GM12878 (cell line): ENCODE data around the gene FCHSD2. TPM values are rescaled to one million over a fixed set of nuclear protein-coding genes. Genes with fewer than 3 reads are reported as not detected.

ENCODE experiments used
- ATAC-seq: fragments of 200-7000 bp; cut with Tn5 transposase; 3 replicates; pipeline ENCODE4 v1.9.1; 2020; ENCODE audit warnings: mild to moderate bottlenecking, moderate library complexity
- BruUV-seq: library from RNA; stranded (reverse); fragments of 400-500 nt; replicated peaks from 2 replicates; lab custom pipeline; 2021; lab: Mats Ljungman, UMichigan
- CTCF ChIA-PET: fragments of 300-600 bp; sonication (Branson Sonifier 250); formaldehyde crosslinking; extraction: SDS; loops from one replicate; lab custom pipeline; 2021; ENCODE audit warnings: inconsistent platforms; lab: Yijun Ruan, JAX
- POLR2A ChIA-PET: fragments of 350-600 bp; formaldehyde crosslinking; extraction: SDS; loops from one replicate; lab custom pipeline; 2021; ENCODE audit warnings: inconsistent platforms; lab: Charles Lee
- RAD21 ChIA-PET: fragments of 300-600 bp; sonication (Branson Sonifier 250); formaldehyde crosslinking; loops from one replicate; lab custom pipeline; 2023; ENCODE audit warnings: antibody characterized with exemption; ENCODE audit not compliant: unreplicated experiment; lab: Charles Lee
- SMC1A ChIA-PET: fragments of 300-600 bp; sonication (Branson Sonifier 250); formaldehyde crosslinking; loops from one replicate; lab custom pipeline; 2023; ENCODE audit not compliant: unreplicated experiment, uncharacterized antibody; lab: Charles Lee
- DNase-seq: peaks from one replicate; pipeline ENCODE4 v3.0.0-alpha.2; 2011; ENCODE audit warnings: low read depth, low spot score
- FAIRE-seq: peaks from 3 replicates; lab custom pipeline; 2011; peaks lifted over from hg19 to GRCh38; lab: Jason Lieb, UNC
- H2AFZ ChIP-seq: 2 replicates; pipeline ENCODE4 v1.6.0; 2011; ENCODE audit warnings: low read depth, low read length, control low read depth; ENCODE audit not compliant: control insufficient read depth
- H3K27ac ChIP-seq: 2 replicates; pipeline ENCODE4 v1.5.1; 2011; ENCODE audit warnings: control low read depth; ENCODE audit not compliant: control insufficient read depth, insufficient read depth
- H3K27me3 ChIP-seq, 2 experiments: replicated peaks in 1 of 2; 2 replicates each; pipeline versions ENCODE4 v1.6.0 to v1.6.1; 2011; ENCODE audit warnings: low read length in 1 of 2; ENCODE audit not compliant: control insufficient read depth in 2 of 2, insufficient read depth in 2 of 2
- H3K36me3 ChIP-seq, 2 experiments: 2 replicates each; pipeline ENCODE4 v1.5.1; 2011; ENCODE audit warnings: low read length in 1 of 2; ENCODE audit not compliant: control insufficient read depth in 2 of 2, insufficient read depth in 2 of 2
- H3K4me1 ChIP-seq: 2 replicates; pipeline ENCODE4 v1.6.1; 2011; ENCODE audit warnings: mild to moderate bottlenecking, low read length, moderate library complexity, mixed read lengths; ENCODE audit not compliant: control insufficient read depth, insufficient read depth
- H3K4me2 ChIP-seq: 2 replicates; pipeline ENCODE4 v1.6.0; 2011; ENCODE audit warnings: control low read depth; ENCODE audit not compliant: control insufficient read depth, insufficient read depth
- H3K4me3 ChIP-seq: fragments of 200-600 bp; sonication (generic); 2 replicates; pipeline ENCODE4 v1.5.1; 2016
- H3K79me2 ChIP-seq: 2 replicates; pipeline ENCODE4 v1.6.0; 2011; ENCODE audit warnings: low read length; ENCODE audit not compliant: control insufficient read depth, insufficient read depth
- H3K9ac ChIP-seq: 2 replicates; pipeline ENCODE4 v1.8.0; 2011; ENCODE audit warnings: low read length, control low read depth, mixed read lengths; ENCODE audit not compliant: control insufficient read depth, insufficient read depth
- H3K9me3 ChIP-seq: replicated peaks from 3 replicates; pipeline ENCODE4 v1.5.1; 2011; ENCODE audit warnings: mild to moderate bottlenecking, low read length; ENCODE audit not compliant: control insufficient read depth, insufficient read depth
- H4K20me1 ChIP-seq: 2 replicates; pipeline ENCODE4 v1.6.0; 2011; ENCODE audit not compliant: control insufficient read depth, insufficient read depth
- BHLHE40 ChIP-seq, 2 experiments: fragments of 450-650 bp in 1 of 2; IDR thresholded peaks; 2 replicates each; pipeline ENCODE4 v1.6.1; 2011 to 2017; ENCODE audit warnings: low read depth in 2 of 2, borderline replicate concordance in 1 of 2, improper control_type of control experiment in 1 of 2, low read length in 1 of 2, mild to moderate bottlenecking in 1 of 2
- FOS ChIP-seq: IDR thresholded peaks from 3 replicates; pipeline ENCODE4 v1.6.1; 2011; ENCODE audit warnings: borderline replicate concordance; ENCODE audit not compliant: insufficient read length; ENCODE audit errors: extremely low read depth
- MLLT1 ChIP-seq: fragments of 450-650 bp; IDR thresholded peaks from 2 replicates; pipeline ENCODE4 v1.6.1; 2016; ENCODE audit warnings: mild to moderate bottlenecking
- POLR2A ChIP-seq: IDR thresholded peaks from 2 replicates; pipeline ENCODE4 v1.6.1; 2011; ENCODE audit warnings: low read depth, mild to moderate bottlenecking, low read length
- RELB ChIP-seq: fragments of 450-650 bp; IDR thresholded peaks from 2 replicates; pipeline ENCODE4 v1.6.1; 2017; ENCODE audit warnings: low read depth, mild to moderate bottlenecking, moderate library complexity
- SMC3 ChIP-seq: IDR thresholded peaks from 2 replicates; pipeline ENCODE4 v1.6.1; 2011; ENCODE audit warnings: low read length, improper control_type of control experiment, borderline replicate concordance
- WGBS: methylation state at CpG from one replicate; pipeline ENCODE4 v1.1.6; 2016; ENCODE audit warnings: low lambda C conversion rate; ENCODE audit not compliant: insufficient replicate concordance, insufficient coverage; ENCODE audit errors: missing lambda C conversion rate; 5-methylcytosine and 5-hydroxymethylcytosine counted together
- in situ Hi-C: fragments of 300-500 bp; cut with MboI; formaldehyde crosslinking; loops from 9 replicates; pipeline ENCODE4 v1.14.3; 2018; ENCODE audit warnings: mixed read lengths
- intact Hi-C: fragments of 100-400 bp; cut with micrococcal nuclease; formaldehyde crosslinking; loops from one replicate; pipeline ENCODE4 v1.14.2; 2022; ENCODE audit not compliant: unreplicated experiment
- polyA plus RNA-seq, 11 experiments: library from polyadenylated mRNA; depleted of rRNA in 4 of 11; unstranded in 6 of 11; stranded (reverse) in 5 of 11; fragments of >200 nt; fragmentation: Nextera tagmentation in 4 of 11; fragmentation: Illumina TruSeq in 1 of 11; extraction: Ambion mirVana in 4 of 11; extraction: Trizol in 1 of 11; gene quantifications; 1 replicate in 1 of 11; 2 replicates in 10 of 11; pipeline versions ENCODE4 v1.2.1 to v1.2.3, GENCODE V29; 2011 to 2016; ENCODE audit warnings: inconsistent platforms in 2 of 11, missing spikeins in 2 of 11, low read depth in 1 of 11
- total RNA-seq, 4 experiments: library from RNA; depleted of rRNA in 3 of 4; stranded (reverse); fragments of >200 nt in 3 of 4; fragmentation: Illumina TruSeq in 1 of 4; extraction: Trizol in 1 of 4; gene quantifications; 2 replicates each; pipeline versions ENCODE4 v1.2.1 to v1.2.3, GENCODE V29; 2013 to 2021

FCHSD2 gene
- total and polyA plus RNA-seq, 10 of the 15 experiments (the other 5 are each of a cell fraction or from before 2014, with no cell fraction given) = 13.2 to 89.8 (median 47.8) TPM

- FAIRE-seq (no peak), ATAC-seq (peak; percentile 55), DNase-seq (no peak)
- WGBS = 100% methylated on average over 2 of the region's 2 CpGs
- Histone ChIP-seq H3K4me2 (no peak overlapping the region), H3K4me1 (no peaks in the 10 kb centered on the region), H3K4me3 (no peak overlapping the region), H3K36me3 (peaks cover 13 to 29% of the 10 kb centered on the region in 2 experiments), H3K27me3 (no peaks in the 10 kb centered on the region), H2AFZ (no peak overlapping the region), H3K27ac (no peak overlapping the region), H3K9ac (no peak overlapping the region), H4K20me1 (no peaks in the 10 kb centered on the region), H3K79me2 (peaks cover 12% of the 10 kb centered on the region), H3K9me3 (peaks cover 27% of the 10 kb centered on the region; the same call in 2 of the 3 replicates)
- SMC1A ChIA-PET = interaction anchor here (0.5 to 1.5 kb wide), 3 partner anchors 10 to 235 kb away, joined by 3 to 4 read pairs (median 4); no protein-coding TSS in a partner anchor
- no TSS peak for BruUV-seq
- in situ Hi-C loops = no loop called here
- intact Hi-C loops = no loop called here
- CTCF ChIA-PET = interaction anchor here (0.5 kb wide), 1 partner anchor 131 kb away, joined by 3 read pairs; no protein-coding TSS in a partner anchor
- peak; percentile 32; the same call in 1 of the 2 replicates for TF ChIP-seq POLR2A
- no peak for TF ChIP-seq FOS
- no peak for TF ChIP-seq BHLHE40 (IDR thresholded peaks at IDR 0.05; ENCODE audit: borderline replicate concordance in 1 of 2, low read depth in 2 of 2, low read length in 1 of 2)
- RAD21 ChIA-PET = no interaction called here
- POLR2A ChIA-PET = interaction anchor here (0.6 to 1.2 kb wide), 2 partner anchors 30 to 144 kb away, joined by 3 to 6 read pairs; no protein-coding TSS in a partner anchor
Observed at GRCh38 chr11:73011126-73011817, 130.8 kb downstream of the FCHSD2 start.

DNA sequence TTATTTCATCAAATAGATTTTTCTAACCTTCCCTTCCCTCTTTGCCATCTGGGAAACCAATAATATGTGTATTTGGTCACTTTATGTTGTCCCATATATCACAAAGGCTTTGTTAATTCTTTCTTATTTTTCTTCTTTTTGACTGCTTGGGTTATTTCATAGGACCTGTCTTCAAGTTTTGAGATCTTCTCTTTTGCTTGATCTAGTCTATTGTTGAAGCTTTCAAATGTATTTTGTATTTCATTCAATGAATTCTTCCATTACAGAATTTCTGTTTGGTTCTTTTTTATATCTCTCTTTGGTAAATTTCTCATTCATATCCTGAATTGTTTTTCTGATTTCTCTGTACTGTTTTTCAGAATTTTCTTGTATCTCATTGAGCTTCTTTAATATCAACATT lies 132.1 kb downstream of the FCHSD2 start:
- FAIRE-seq (no peak), ATAC-seq (no peak), DNase-seq (no peak)
- Histone ChIP-seq H3K27ac (no peak overlapping the region), H4K20me1 (no peaks in the 10 kb centered on the region), H3K9me3 (peaks cover 28% of the 10 kb centered on the region; the same call in 2 of the 3 replicates), H3K36me3 (peaks cover 13 to 27% of the 10 kb centered on the region in 2 experiments), H3K4me3 (no peak overlapping the region), H2AFZ (no peak overlapping the region), H3K27me3 (no peaks in the 10 kb centered on the region), H3K9ac (no peak overlapping the region), H3K4me1 (no peaks in the 10 kb centered on the region), H3K79me2 (peaks cover 13% of the 10 kb centered on the region), H3K4me2 (no peak overlapping the region)
- SMC1A ChIA-PET = interaction anchor here (1.4 kb wide), 1 partner anchor 47 kb away, joined by 5 read pairs; no protein-coding TSS in a partner anchor
- POLR2A ChIA-PET = interaction anchor here (1.2 kb wide), 1 partner anchor 29 kb away, joined by 3 read pairs; no protein-coding TSS in a partner anchor
- CTCF ChIA-PET = interaction anchor here (1.0 kb wide), 1 partner anchor 29 kb away, joined by 4 read pairs; no protein-coding TSS in a partner anchor
- intact Hi-C loops = no loop called here
- BruUV-seq = no TSS peak
- no peak for TF ChIP-seq MLLT1
- peak; percentile 57; the same call in 1 of the 2 replicates for TF ChIP-seq RELB
- no peak for TF ChIP-seq SMC3
- in situ Hi-C loops = no loop called here
- RAD21 ChIA-PET = no interaction called here
